Mucosa of descending colon (tissue), 3 donors: Measurements from ENCODE around the gene WHRN. TPM values are rescaled to one million over a fixed set of nuclear protein-coding genes. Genes with fewer than 3 reads are reported as not detected.

ENCODE experiments used
- ATAC-seq: fragments of 200-7000 bp; cut with Tn5 transposase; one replicate; pipeline ENCODE4 v1.9.1; 2020; ENCODE audit warnings: mild to moderate bottlenecking, moderate library complexity
- DNase-seq, 3 donors: peaks; one replicate each; pipeline ENCODE4 v3.0.0-alpha.2; 2020
- H3K36me3 ChIP-seq: fragments of 200-600 bp; one replicate; pipeline ENCODE4 v1.8.0; 2021; ENCODE audit warnings: low read depth, mild to moderate bottlenecking
- H3K4me1 ChIP-seq: fragments of 200-600 bp; one replicate; pipeline ENCODE4 v1.8.0; 2021; ENCODE audit warnings: low read depth, mild to moderate bottlenecking
- H3K4me3 ChIP-seq: fragments of 200-600 bp; one replicate; pipeline ENCODE4 v1.8.0; 2021; ENCODE audit warnings: mild to moderate bottlenecking
- H3K9me3 ChIP-seq: fragments of 200-600 bp; one replicate; pipeline ENCODE4 v1.8.0; 2021; ENCODE audit warnings: mild to moderate bottlenecking
- intact Hi-C, 2 donors: fragments of 100-400 bp; cut with DNase I in 1 of 2; cut with micrococcal nuclease in 1 of 2; formaldehyde crosslinking; loops; one replicate each; pipeline versions ENCODE4 v1.11.0 to v1.11.1; 2022; cut with DNase I, micrococcal nuclease
- total RNA-seq, 3 donors: library from RNA; stranded (reverse); fragmentation: NEBNext Ultra II Directional in 2 of 3; extraction: Animal tissue kit (Norgen Biotek cat#: 25700) in 2 of 3; gene quantifications; one replicate each; pipeline versions ENCODE4 v1.2.1 to v1.2.4, GENCODE V29; 2021 to 2023
- TF ChIP-seq, protein P1 (sequence below): fragments of 200-600 bp; IDR thresholded peaks from one replicate; pipeline ENCODE4 v1.8.0; 2022; ENCODE audit warnings: antibody characterized with exemption, mild to moderate bottlenecking
- donor health status: DM: no; HTN: no; CAD: no; lungs with moderate emphysema.
- donor health status: DM: no; HTN: no; CAD: no.
- donor health status: DM: no; HTN: yes; CAD: no.

The WHRN gene
- total RNA-seq, 3 donors from 2014 or later, result 2.8 to 19.1 (median 4.7) TPM

DNA sequence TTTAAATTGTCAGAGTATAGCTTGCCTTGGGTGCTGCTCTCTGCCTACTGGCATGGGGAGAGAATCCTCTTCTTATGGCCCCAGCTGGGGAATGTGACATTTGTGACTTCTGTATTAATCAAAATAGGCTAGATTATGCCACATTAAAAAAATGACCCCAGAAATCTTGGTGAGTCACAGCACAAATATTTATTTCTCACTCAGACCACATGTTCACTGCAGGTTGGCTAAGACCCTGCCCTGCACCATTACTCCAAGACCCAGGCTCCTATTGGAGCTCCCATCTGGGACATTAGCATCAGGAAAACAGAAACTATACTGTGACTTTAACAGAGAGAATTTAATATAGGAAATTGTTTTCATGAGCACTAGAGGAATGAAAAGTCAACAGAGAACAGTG lies 16.6 kb upstream of the WHRN start:
- Histone ChIP-seq H3K9me3 (no peaks in the 10 kb centered on the region), H3K4me1 (no peaks in the 10 kb centered on the region), H3K36me3 (no peaks in the 10 kb centered on the region), H3K4me3 (no peak overlapping the region)
- DNase-seq (no peak), ATAC-seq (no peak)
- TF ChIP-seq, protein P1, sequence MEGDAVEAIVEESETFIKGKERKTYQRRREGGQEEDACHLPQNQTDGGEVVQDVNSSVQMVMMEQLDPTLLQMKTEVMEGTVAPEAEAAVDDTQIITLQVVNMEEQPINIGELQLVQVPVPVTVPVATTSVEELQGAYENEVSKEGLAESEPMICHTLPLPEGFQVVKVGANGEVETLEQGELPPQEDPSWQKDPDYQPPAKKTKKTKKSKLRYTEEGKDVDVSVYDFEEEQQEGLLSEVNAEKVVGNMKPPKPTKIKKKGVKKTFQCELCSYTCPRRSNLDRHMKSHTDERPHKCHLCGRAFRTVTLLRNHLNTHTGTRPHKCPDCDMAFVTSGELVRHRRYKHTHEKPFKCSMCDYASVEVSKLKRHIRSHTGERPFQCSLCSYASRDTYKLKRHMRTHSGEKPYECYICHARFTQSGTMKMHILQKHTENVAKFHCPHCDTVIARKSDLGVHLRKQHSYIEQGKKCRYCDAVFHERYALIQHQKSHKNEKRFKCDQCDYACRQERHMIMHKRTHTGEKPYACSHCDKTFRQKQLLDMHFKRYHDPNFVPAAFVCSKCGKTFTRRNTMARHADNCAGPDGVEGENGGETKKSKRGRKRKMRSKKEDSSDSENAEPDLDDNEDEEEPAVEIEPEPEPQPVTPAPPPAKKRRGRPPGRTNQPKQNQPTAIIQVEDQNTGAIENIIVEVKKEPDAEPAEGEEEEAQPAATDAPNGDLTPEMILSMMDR, result no peak
- intact Hi-C loops, result no loop called here

DNA sequence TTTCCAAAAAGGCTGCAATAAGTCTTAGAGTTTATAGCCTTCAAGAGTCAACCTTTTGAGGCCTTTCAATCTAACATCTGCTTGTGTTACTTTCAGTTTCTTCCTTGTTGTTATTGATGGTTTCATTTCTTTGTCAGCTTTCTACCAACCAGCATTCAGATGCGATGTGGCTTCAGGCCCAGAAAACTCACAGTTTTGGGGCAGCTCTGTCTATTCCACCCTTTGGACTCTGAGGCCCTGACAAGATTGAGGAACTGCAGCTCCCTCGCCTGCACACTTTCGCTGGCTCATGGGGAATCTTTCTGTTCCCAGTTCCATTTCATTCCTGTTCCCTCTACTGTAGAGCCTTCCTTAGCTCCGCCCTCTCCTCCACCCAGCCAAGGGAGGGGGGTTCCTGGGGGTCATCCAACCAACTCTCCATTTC lies 13.3 kb upstream of the WHRN start:
- TF ChIP-seq, protein P1, result no peak
- Histone ChIP-seq H3K9me3 (no peaks in the 10 kb centered on the region), H3K4me1 (no peaks in the 10 kb centered on the region), H3K4me3 (no peak overlapping the region), H3K36me3 (no peaks in the 10 kb centered on the region)
- ATAC-seq, result peak; percentile 45
- intact Hi-C loops, result loop anchor here in 1 of 2 donors (10.0 kb wide), 1 partner anchor 66 kb away; the partner anchor contains the start of gene ATP6V1G1
- DNase-seq, result peak in 1 of 3 donors; percentile 15

DNA sequence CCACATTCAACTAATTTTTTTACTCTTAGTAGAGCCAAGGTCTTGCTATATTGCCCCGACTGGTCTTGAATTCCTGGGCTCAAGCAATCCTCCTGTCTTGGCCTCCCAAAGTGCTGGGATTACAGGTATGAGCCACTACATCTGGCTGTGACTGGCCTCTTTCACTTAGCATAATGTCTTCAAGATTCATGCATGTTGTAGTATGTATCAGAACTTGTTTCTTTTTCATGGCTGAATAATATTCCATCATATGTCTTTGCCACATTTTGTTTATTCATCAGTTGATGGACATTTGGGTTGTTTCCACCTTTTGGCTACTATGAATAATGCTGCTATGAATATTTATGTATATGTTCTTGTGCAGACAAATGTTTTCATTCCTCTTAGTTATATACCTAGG lies 12.8 kb upstream of the WHRN start:
- intact Hi-C loops, result loop anchor here in 1 of 2 donors (10.0 kb wide), 1 partner anchor 67 kb away; the partner anchor contains the start of gene ATP6V1G1
- H3K9me3 ChIP-seq, result no peaks in the 10 kb centered on the region
- TF ChIP-seq, protein P1, result no peak

DNA sequence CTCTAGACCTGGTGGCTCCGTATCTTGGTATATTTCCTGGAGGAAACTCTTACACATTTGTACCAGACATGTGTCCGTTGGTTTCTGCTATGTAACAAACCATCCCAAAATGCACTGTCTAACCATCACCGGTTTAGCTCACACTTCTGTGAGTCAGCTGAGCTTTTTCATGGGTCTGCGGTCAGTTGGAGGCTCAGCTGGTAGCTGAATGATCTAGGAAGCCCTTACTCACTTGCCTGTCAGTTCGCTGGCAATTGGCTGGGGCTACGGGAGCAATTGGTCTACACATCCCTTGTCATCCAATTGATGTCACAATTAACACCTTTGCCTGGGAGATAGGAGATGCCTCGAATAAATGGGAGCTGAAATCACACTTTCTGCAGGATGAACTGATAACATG lies 11.6 kb upstream of the WHRN start:
- H3K4me1 ChIP-seq, result peaks cover under 1% of the 10 kb centered on the region
- DNase-seq, result no peak
- no peaks in the 10 kb centered on the region for H3K9me3 ChIP-seq
- TF ChIP-seq, protein P1, result no peak
- no peaks in the 10 kb centered on the region for H3K36me3 ChIP-seq
- intact Hi-C loops, result loop anchor here in 1 of 2 donors (10.0 kb wide), 1 partner anchor 68 kb away; the partner anchor contains the start of gene ATP6V1G1
- no peak for ATAC-seq
- no peak overlapping the region for H3K4me3 ChIP-seq

More for the DNA sequence above, 12.8 kb upstream of the WHRN start:
- no peaks in the 10 kb centered on the region for H3K4me1 ChIP-seq
- no peak for DNase-seq
- H3K4me3 ChIP-seq, result no peak overlapping the region
- ATAC-seq, result no peak
- H3K36me3 ChIP-seq, result no peaks in the 10 kb centered on the region

DNA sequence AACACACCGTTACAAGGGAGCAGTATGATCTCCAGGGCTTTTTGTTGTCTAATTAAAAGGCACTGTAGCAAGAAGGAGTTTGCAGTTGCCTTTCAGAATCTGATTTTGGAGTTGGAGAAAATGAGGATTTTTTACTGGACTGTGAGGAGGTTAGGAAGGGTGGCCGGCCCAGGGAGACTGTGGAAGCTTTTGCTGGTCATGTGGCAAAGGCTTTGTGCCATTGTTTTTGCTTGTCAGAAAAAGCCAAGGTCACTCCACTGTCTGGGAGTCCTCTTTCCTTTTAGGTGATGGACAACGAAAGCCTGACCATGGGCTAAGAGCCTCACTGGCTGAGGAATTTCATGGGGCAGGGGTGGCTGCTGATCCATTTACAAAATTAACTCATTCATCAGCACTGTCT lies 10.3 kb upstream of the WHRN start:
- intact Hi-C loops, result loop anchor here in 1 of 2 donors (10.0 kb wide), 1 partner anchor 69 kb away; the partner anchor contains the start of gene ATP6V1G1
- TF ChIP-seq, protein P1, result no peak
- no peak for ATAC-seq

DNA sequence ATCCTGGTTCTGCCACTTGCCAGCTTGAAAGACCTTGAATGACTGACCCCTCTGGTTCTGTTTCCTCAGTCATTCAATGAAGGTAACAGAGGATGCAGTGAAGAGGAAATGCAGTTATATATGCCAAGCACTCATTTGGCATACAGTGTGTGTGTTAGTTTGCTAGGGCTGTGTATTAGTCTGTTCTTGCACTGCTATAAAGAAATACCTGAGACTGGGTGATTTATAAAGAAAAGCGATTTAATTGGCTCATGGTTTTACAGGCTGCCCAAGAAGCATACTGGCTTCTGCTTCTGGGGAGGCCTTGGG lies 8.6 kb upstream of the WHRN start:
- intact Hi-C loops, result loop anchor here in 1 of 2 donors (10.0 kb wide), 1 partner anchor 71 kb away; the partner anchor contains the start of gene ATP6V1G1
- DNase-seq (no peak), ATAC-seq (no peak)
- Histone ChIP-seq H3K4me1 (peaks cover 3% of the 10 kb centered on the region), H3K4me3 (no peak overlapping the region), H3K9me3 (no peaks in the 10 kb centered on the region), H3K36me3 (no peaks in the 10 kb centered on the region)
- TF ChIP-seq, protein P1, result no peak

More for the DNA sequence above, 10.3 kb upstream of the WHRN start:
- no peak overlapping the region for H3K4me3 ChIP-seq
- H3K9me3 ChIP-seq, result no peaks in the 10 kb centered on the region
- no peaks in the 10 kb centered on the region for H3K36me3 ChIP-seq
- H3K4me1 ChIP-seq, result peaks cover 3% of the 10 kb centered on the region
- no peak for DNase-seq
